Mesodermal cell (in vitro differentiated cells): Measurements from ENCODE around the gene FOXJ2.
"Not testable (repeated sequence)": the region's sequence is repeated elsewhere in the genome, so short reads cannot be mapped to it uniquely, and the experiment has no call there.

Experiments used
- H3K27ac ChIP-seq: 2 replicates; pipeline ENCODE4 v1.7.0; 2013; ENCODE audit warnings: mild to moderate bottlenecking, low read depth, low read length, moderate library complexity; ENCODE audit not compliant: severe bottlenecking
- H3K36me3 ChIP-seq: 2 replicates; pipeline ENCODE4 v1.7.1; 2013; ENCODE audit warnings: mild to moderate bottlenecking, low read length, moderate library complexity; ENCODE audit not compliant: control insufficient read depth, insufficient read depth
- H3K4me1 ChIP-seq: one replicate; pipeline ENCODE4 v1.7.1; 2013; ENCODE audit warnings: mild to moderate bottlenecking, low read length; ENCODE audit not compliant: insufficient read depth, control insufficient read depth, poor library complexity, severe bottlenecking
- H3K4me3 ChIP-seq: 2 replicates; pipeline ENCODE4 v1.7.0; 2013; ENCODE audit warnings: low read length, control low read depth, mild to moderate bottlenecking; ENCODE audit not compliant: insufficient read depth, poor library complexity, severe bottlenecking; ENCODE audit errors: extremely low read depth
- H3K9me3 ChIP-seq: 2 replicates; pipeline ENCODE4 v1.7.1; 2013; ENCODE audit warnings: mild to moderate bottlenecking, low read length, moderate library complexity; ENCODE audit not compliant: control insufficient read depth
- WGBS, 2 experiments: methylation state at CpG; one replicate each; pipeline ENCODE4 v1.1.5; 2013; ENCODE audit warnings: missing lambda C conversion rate in 2 of 2; ENCODE audit not compliant: insufficient coverage in 2 of 2; 5-methylcytosine and 5-hydroxymethylcytosine counted together

The FOXJ2 gene

DNA sequence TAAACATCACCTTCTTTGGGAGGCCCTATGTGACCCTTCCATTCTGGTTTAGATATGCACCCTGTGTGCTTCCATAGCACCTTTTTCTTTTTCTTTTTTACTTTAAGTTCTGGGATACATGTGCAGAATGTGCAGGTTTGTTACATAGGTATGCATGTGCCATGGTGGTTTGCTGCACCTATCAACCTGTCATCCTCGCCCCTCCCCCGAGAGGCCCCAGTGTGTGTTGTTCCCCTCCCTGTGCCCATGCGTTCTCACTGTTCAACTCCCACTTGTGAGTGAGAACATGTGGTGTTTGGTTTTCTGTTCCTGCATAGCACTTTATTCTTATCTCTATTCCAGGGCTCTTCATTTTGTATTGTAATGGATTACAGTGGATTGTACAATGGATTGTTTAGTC, 51.8 kb downstream of the FOXJ2 start:
- not testable (repeated sequence) for H3K27ac ChIP-seq, H3K4me3 ChIP-seq, H3K9me3 ChIP-seq, H3K4me1 ChIP-seq, H3K36me3 ChIP-seq
- no CpG with 5 or more reads among the region's 3 CpGs for WGBS, 2 experiments

- Histone ChIP-seq H3K4me3 (no peak overlapping the region), H3K4me1 (no peaks in the 10 kb centered on the region), H3K27ac (no peak overlapping the region), H3K36me3 (peaks cover 24% of the 10 kb centered on the region), H3K9me3 (no peaks in the 10 kb centered on the region)
- WGBS, 2 experiments: no CpG with 5 or more reads among the region's 2 CpGs
Observed at GRCh38 chr12:8087666-8088065, 55.1 kb downstream of the FOXJ2 start.

DNA sequence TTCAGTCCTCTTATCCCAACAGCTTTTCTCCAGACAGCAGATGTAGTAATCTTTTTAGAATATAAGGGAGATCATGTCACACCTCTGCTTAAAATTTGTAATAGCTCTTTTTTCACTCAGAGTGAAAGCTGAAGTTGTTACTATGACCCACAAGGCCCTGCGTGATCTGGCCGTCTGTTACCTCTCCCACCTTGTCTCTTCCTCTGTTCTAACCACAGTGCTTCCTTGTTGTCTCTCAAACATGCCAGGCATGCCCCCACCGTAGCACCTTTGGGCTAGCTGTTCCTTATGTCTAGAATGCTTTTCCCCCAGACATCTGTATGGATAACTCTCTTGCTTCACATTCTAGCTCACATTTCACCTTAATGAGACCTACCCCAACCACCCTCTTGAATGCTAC, 56.1 kb downstream of the FOXJ2 start:
- 94 to 97% methylated on average over 3 of the region's 3 CpGs for WGBS, 2 experiments

GRCh38 chr12:8089277-8089676, 56.8 kb downstream of the FOXJ2 start:
- H3K4me1 ChIP-seq, H3K9me3 ChIP-seq, H3K4me3 ChIP-seq, H3K27ac ChIP-seq: not testable (repeated sequence)
- WGBS, 2 experiments: 93% methylated on average over 8 to 10 of the region's 11 CpGs
- H3K36me3 ChIP-seq: peaks cover 35% of the 10 kb centered on the region

More for the DNA sequence above, 56.1 kb downstream of the FOXJ2 start:
- Histone ChIP-seq H3K9me3 (no peaks in the 10 kb centered on the region), H3K27ac (no peak overlapping the region), H3K4me1 (no peaks in the 10 kb centered on the region), H3K36me3 (peaks cover 33% of the 10 kb centered on the region), H3K4me3 (no peak overlapping the region)

DNA sequence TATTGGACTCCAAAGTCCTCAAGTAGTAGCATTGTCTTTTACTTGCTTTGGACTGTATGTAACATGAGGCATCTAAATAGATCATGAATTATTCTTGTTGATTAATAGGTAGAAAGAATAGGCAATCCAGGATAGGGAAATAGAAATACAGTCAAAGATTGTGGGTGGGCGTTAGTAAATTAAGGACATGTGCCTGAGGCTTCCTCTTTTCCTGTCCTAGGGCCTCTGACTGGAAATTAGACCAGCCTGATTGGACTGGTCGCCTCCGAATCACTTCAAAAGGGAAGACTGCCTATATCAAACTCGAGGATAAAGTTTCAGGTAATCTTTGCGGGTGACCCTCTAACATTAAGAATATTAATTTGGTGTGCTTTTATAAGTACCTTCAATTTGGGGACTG, 57.2 kb downstream of the FOXJ2 start:
- 77 to 98% methylated on average over 3 to 4 of the region's 5 CpGs for WGBS, 2 experiments
- Histone ChIP-seq H3K4me1 (no peaks in the 10 kb centered on the region), H3K27ac (no peak overlapping the region), H3K4me3 (no peak overlapping the region), H3K9me3 (no peaks in the 10 kb centered on the region), H3K36me3 (peaks cover 39% of the 10 kb centered on the region)

DNA sequence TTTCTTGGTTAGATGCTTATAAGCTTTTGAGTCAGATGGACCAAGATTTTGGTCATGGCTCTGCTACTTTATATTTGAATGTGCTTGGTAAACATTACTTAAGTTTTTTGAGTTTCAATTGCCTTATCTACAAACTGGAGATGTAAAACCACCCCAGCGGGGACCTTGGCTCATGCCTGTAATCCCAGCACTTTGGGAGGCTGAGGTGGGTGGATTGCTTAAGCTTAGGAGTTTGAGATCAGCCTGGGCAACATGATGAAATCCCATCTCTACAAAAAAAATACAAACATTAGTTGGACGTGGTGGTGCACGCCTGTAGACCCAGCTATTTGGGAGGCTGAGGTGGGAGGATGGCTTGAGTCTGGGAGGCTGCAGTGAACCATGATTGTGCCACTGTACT, 60.8 kb downstream of the FOXJ2 start:
- no CpG with 5 or more reads among the region's 3 CpGs for WGBS, 2 experiments
- H3K4me1 ChIP-seq: no peaks in the 10 kb centered on the region
- no peaks in the 10 kb centered on the region for H3K9me3 ChIP-seq
- H3K4me3 ChIP-seq: no peak overlapping the region
- no peak overlapping the region for H3K27ac ChIP-seq
- peaks cover 64% of the 10 kb centered on the region for H3K36me3 ChIP-seq

- Histone ChIP-seq H3K4me3 (no peak overlapping the region), H3K36me3 (peaks cover 53% of the 10 kb centered on the region), H3K4me1 (no peaks in the 10 kb centered on the region), H3K27ac (no peak overlapping the region), H3K9me3 (no peaks in the 10 kb centered on the region)
- WGBS, 2 experiments: no CpG with 5 or more reads among the region's 2 CpGs
Observed at GRCh38 chr12:8096281-8096915, 63.9 kb downstream of the FOXJ2 start.

GRCh38 chr12:8099235-8099634, 66.7 kb downstream of the FOXJ2 start:
- H3K27ac ChIP-seq: no peak overlapping the region
- 97% methylated on average over 3 of the region's 3 CpGs; no CpG with 5 or more reads in 1 of the 2 experiments for WGBS, 2 experiments

More at GRCh38 chr12:8099235-8099634, 66.7 kb downstream of the FOXJ2 start:
- no peaks in the 10 kb centered on the region for H3K9me3 ChIP-seq
- H3K36me3 ChIP-seq: peaks cover 33% of the 10 kb centered on the region
- no peak overlapping the region for H3K4me3 ChIP-seq
- H3K4me1 ChIP-seq: no peaks in the 10 kb centered on the region
